ENCODE measurements around the gene LCA5L.

The LCA5L gene

GRCh38 chr21:39406065-39406464 lies 39.5 kb downstream of the LCA5L start:
- Histone ChIP-seq H3K27ac (no peak overlapping the region), H3K4me3 (ENCODE audit: low read depth, low read length) (no peak overlapping the region), H3K4me1 (no peaks in the 10 kb centered on the region), H3K9ac (no peak overlapping the region), H3K36me3 (ENCODE audit: control insufficient read depth, insufficient read depth, low read length) (no peaks in the 10 kb centered on the region), H3K79me2 (no peaks in the 10 kb centered on the region), H2AFZ (no peak overlapping the region), H3K9me3 (ENCODE audit: control insufficient read depth, low read length) (no peaks in the 10 kb centered on the region), H3K4me2 (ENCODE audit: low read length) (no peak overlapping the region), H3K27me3 (ENCODE audit: control insufficient read depth, insufficient read depth, low read length) (no peaks in the 10 kb centered on the region)
- TF ChIP-seq CTCF (IDR thresholded peaks at IDR 0.05): no peak

GRCh38 chr21:39400173-39400572 lies 45.4 kb downstream of the LCA5L start:
- Histone ChIP-seq H3K4me2 (ENCODE audit: low read length) (no peak overlapping the region), H3K27me3 (ENCODE audit: control insufficient read depth, insufficient read depth, low read length) (no peaks in the 10 kb centered on the region), H3K4me1 (no peaks in the 10 kb centered on the region), H3K36me3 (ENCODE audit: control insufficient read depth, insufficient read depth, low read length) (no peaks in the 10 kb centered on the region), H3K9ac (no peak overlapping the region), H3K79me2 (no peaks in the 10 kb centered on the region), H3K9me3 (ENCODE audit: control insufficient read depth, low read length) (no peaks in the 10 kb centered on the region), H3K27ac (no peak overlapping the region), H2AFZ (no peak overlapping the region), H3K4me3 (ENCODE audit: low read depth, low read length) (no peak overlapping the region)
- no peak for TF ChIP-seq CTCF (IDR thresholded peaks at IDR 0.05)

- no peak overlapping the region for H3K4me3 ChIP-seq (ENCODE audit: low read depth, low read length)
- no peaks in the 10 kb centered on the region for H3K9me3 ChIP-seq (ENCODE audit: control insufficient read depth, low read length)
- H3K4me2 ChIP-seq (ENCODE audit: low read length): no peak overlapping the region
- H3K27ac ChIP-seq: no peak overlapping the region
- no peaks in the 10 kb centered on the region for H3K27me3 ChIP-seq (ENCODE audit: control insufficient read depth, insufficient read depth, low read length)
- no peak for TF ChIP-seq CTCF (IDR thresholded peaks at IDR 0.05)
- H3K36me3 ChIP-seq (ENCODE audit: control insufficient read depth, insufficient read depth, low read length): no peaks in the 10 kb centered on the region
- H3K4me1 ChIP-seq: no peaks in the 10 kb centered on the region
- no peak overlapping the region for H2AFZ ChIP-seq
- H3K9ac ChIP-seq: no peak overlapping the region
- no peaks in the 10 kb centered on the region for H3K79me2 ChIP-seq
These were observed 47.8 kb downstream of the LCA5L start for GRCh38 chr21:39397646-39398385.

- H3K36me3 ChIP-seq (ENCODE audit: control insufficient read depth, insufficient read depth, low read length): no peaks in the 10 kb centered on the region
- peaks cover 8% of the 10 kb centered on the region for H3K79me2 ChIP-seq
- no peak overlapping the region for H3K9ac ChIP-seq
- H2AFZ ChIP-seq: no peak overlapping the region
- no peak for TF ChIP-seq CTCF (IDR thresholded peaks at IDR 0.05)
- H3K4me3 ChIP-seq (ENCODE audit: low read depth, low read length): no peak overlapping the region
- H3K27ac ChIP-seq: no peak overlapping the region
- no peaks in the 10 kb centered on the region for H3K27me3 ChIP-seq (ENCODE audit: control insufficient read depth, insufficient read depth, low read length)
- H3K9me3 ChIP-seq (ENCODE audit: control insufficient read depth, low read length): no peaks in the 10 kb centered on the region
- H3K4me1 ChIP-seq: no peaks in the 10 kb centered on the region
- no peak overlapping the region for H3K4me2 ChIP-seq (ENCODE audit: low read length)
These were observed 52.6 kb downstream of the LCA5L start for GRCh38 chr21:39392981-39393380.

GRCh38 chr21:39390212-39390765 lies 55.3 kb downstream of the LCA5L start:
- H2AFZ ChIP-seq: no peak overlapping the region
- H3K4me2 ChIP-seq (ENCODE audit: low read length): no peak overlapping the region
- H3K27ac ChIP-seq: no peak overlapping the region
- H3K4me3 ChIP-seq (ENCODE audit: low read depth, low read length): no peak overlapping the region
- no peaks in the 10 kb centered on the region for H3K27me3 ChIP-seq (ENCODE audit: control insufficient read depth, insufficient read depth, low read length)
- peaks cover 4% of the 10 kb centered on the region for H3K4me1 ChIP-seq
- no peak overlapping the region for H3K9ac ChIP-seq
- H3K9me3 ChIP-seq (ENCODE audit: control insufficient read depth, low read length): no peaks in the 10 kb centered on the region
- no peaks in the 10 kb centered on the region for H3K36me3 ChIP-seq (ENCODE audit: control insufficient read depth, insufficient read depth, low read length)
- no peak for TF ChIP-seq CTCF (IDR thresholded peaks at IDR 0.05)
- peaks cover 8% of the 10 kb centered on the region for H3K79me2 ChIP-seq
